Fibroblast of villous mesenchyme (primary cell): ENCODE measurements around the gene DUSP23. TPM values are rescaled to one million over a fixed set of nuclear protein-coding genes. Genes with fewer than 3 reads are reported as not detected.
A peak's percentile ranks its signal among the peaks of the same experiment; 100 is the strongest.

Experiments used
- DNase-seq: peaks from one replicate; pipeline ENCODE4 v3.0.0-alpha.2; 2010; ENCODE audit warnings: low read depth
- H3K4me3 ChIP-seq: 2 replicates; pipeline ENCODE4 v1.5.1; 2011; ENCODE audit warnings: low read depth, mild to moderate bottlenecking, low read length
- CTCF ChIP-seq: IDR thresholded peaks from 2 replicates; pipeline ENCODE4 v1.5.1; 2012; ENCODE audit warnings: low read depth, mild to moderate bottlenecking, low read length; ENCODE audit not compliant: insufficient read depth
- total RNA-seq: library from RNA; depleted of rRNA; stranded (reverse); fragments of >200 nt; gene quantifications from 2 replicates; pipeline ENCODE4 v1.2.3, GENCODE V29; 2012

The DUSP23 gene
- total RNA-seq, 1 donor, result 6.0 TPM

DNA sequence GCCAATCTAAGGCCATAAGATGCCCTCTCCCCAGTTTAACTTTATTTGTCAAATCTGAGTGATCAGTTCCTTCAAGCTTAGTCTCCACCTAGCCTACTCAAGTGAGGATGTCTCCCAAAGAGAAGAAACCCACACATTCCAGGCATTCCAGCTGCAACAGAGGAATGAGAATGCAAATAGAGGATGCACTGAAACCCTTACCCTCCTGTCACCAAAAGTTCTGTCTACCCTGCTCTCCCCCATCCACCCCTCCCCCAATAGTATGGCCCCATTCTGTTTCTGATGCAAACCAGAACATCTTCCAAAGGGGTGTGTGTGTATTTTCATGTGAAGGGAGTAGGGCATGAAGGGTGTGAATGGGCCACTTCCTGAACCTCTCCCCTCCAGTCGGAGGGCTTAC is 3.0 kb downstream of the DUSP23 start:
- no peak overlapping the region for H3K4me3 ChIP-seq
- DNase-seq, result no peak
- TF ChIP-seq CTCF, result no peak

DNA sequence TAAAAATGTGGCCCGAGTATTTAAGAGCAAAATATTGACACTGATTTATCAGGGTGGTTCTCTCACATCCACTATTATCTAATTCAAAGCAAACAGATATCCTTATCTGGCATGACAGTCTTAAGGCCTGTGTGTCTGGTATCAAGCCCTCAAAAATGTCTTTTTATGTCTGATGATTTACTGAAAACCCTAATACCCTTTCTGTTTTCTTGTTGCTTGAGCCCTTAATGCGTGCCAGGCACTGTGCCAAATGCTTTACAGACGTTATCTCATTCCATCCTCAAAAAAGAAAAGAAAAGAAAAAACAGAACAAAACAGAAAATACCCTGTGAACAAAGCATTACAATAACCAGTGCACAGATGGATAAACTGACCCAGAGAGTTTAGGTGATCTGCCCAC is 5.7 kb downstream of the DUSP23 start:
- H3K4me3 ChIP-seq, result no peak overlapping the region
- TF ChIP-seq CTCF, result no peak
- DNase-seq, result peak; percentile 7

- DNase-seq, result no peak
- no peak overlapping the region for H3K4me3 ChIP-seq
- TF ChIP-seq CTCF, result no peak
Measured at GRCh38 chr1:159786966-159787365, 6.2 kb downstream of the DUSP23 start.

DNA sequence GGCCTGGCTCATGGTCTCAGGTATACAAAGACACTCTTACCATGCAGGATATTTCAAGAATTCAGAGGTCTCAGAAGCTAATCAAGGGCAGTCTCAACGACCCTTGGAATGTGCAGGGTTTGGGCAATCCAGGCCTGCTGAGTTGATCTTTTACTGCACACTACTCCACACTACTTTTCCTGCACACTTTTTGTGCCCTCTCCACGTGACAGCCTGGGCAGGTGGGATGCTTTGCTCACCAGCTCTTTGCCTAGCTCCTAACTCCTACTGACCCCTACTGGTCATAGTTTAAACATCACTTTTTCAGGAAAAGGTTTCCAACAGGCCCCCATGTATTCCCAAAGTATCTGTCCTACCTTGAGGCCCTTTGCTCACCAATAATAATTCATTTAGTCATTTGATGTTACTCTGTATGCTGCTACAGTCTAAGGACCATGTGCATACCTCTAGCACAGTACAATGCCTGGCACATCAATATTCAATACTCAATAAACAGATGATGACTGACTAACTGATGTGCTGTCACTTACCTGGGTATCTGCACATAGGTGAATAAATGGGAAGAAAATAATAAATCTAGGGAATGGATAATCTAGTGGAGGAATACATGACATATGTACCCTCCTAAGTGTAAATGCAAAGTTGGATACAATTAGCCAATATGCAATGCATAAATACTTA is 9.6 kb downstream of the DUSP23 start:
- TF ChIP-seq CTCF, result peak; percentile 60
- peak; percentile 13 for DNase-seq
- H3K4me3 ChIP-seq, result no peak overlapping the region

GRCh38 chr1:159791031-159791430 is 10.3 kb downstream of the DUSP23 start:
- TF ChIP-seq CTCF, result no peak
- H3K4me3 ChIP-seq, result no peak overlapping the region
- no peak for DNase-seq

- H3K4me3 ChIP-seq, result no peak overlapping the region
- TF ChIP-seq CTCF, result no peak
- no peak for DNase-seq
Measured at GRCh38 chr1:159791461-159791860, 10.7 kb downstream of the DUSP23 start.

- no peak for TF ChIP-seq CTCF
- no peak for DNase-seq
- no peak overlapping the region for H3K4me3 ChIP-seq
Measured at GRCh38 chr1:159795534-159795933, 14.8 kb downstream of the DUSP23 start.
